GM10248 (cell line): ENCODE data around the gene GYPC.
"Not testable (repeated sequence)": the region's sequence is repeated elsewhere in the genome, so short reads cannot be mapped to it uniquely, and the experiment has no call there.

Experiments used
- CTCF ChIA-PET: fragments of 300-600 bp; sonication (Branson Sonifier 250); formaldehyde crosslinking; extraction: SDS; loops from one replicate; lab custom pipeline; 2021; ENCODE audit warnings: antibody characterized with exemption; lab: Yijun Ruan, JAX
- POLR2A ChIA-PET: fragments of 350-650 bp; sonication (Branson Sonifier 250); formaldehyde crosslinking; extraction: SDS; loops from one replicate; lab custom pipeline; 2020; ENCODE audit warnings: antibody characterized with exemption; lab: Yijun Ruan, JAX
- DNase-seq: peaks from one replicate; pipeline ENCODE4 v3.0.0; 2012; ENCODE audit errors: extremely low spot score
- TF ChIP-seq, protein P1 (sequence below): IDR thresholded peaks from 2 replicates; pipeline ENCODE4 v1.5.1; 2012; ENCODE audit warnings: mild to moderate bottlenecking, low read depth; ENCODE audit errors: extremely low read depth, missing control alignments, control extremely low read depth

GYPC gene

GRCh38 chr2:126679094-126679713 is 23.2 kb downstream of the GYPC start:
- POLR2A ChIA-PET: no interaction called here
- CTCF ChIA-PET: no interaction called here
- no peak for DNase-seq
- TF ChIP-seq, protein P1, sequence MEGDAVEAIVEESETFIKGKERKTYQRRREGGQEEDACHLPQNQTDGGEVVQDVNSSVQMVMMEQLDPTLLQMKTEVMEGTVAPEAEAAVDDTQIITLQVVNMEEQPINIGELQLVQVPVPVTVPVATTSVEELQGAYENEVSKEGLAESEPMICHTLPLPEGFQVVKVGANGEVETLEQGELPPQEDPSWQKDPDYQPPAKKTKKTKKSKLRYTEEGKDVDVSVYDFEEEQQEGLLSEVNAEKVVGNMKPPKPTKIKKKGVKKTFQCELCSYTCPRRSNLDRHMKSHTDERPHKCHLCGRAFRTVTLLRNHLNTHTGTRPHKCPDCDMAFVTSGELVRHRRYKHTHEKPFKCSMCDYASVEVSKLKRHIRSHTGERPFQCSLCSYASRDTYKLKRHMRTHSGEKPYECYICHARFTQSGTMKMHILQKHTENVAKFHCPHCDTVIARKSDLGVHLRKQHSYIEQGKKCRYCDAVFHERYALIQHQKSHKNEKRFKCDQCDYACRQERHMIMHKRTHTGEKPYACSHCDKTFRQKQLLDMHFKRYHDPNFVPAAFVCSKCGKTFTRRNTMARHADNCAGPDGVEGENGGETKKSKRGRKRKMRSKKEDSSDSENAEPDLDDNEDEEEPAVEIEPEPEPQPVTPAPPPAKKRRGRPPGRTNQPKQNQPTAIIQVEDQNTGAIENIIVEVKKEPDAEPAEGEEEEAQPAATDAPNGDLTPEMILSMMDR: no peak

- no peak for DNase-seq
- TF ChIP-seq, protein P1: no peak
- ChIA-PET CTCF (no interaction called here), POLR2A (no interaction called here)
Measured at GRCh38 chr2:126681505-126681904, 25.5 kb downstream of the GYPC start.

DNA sequence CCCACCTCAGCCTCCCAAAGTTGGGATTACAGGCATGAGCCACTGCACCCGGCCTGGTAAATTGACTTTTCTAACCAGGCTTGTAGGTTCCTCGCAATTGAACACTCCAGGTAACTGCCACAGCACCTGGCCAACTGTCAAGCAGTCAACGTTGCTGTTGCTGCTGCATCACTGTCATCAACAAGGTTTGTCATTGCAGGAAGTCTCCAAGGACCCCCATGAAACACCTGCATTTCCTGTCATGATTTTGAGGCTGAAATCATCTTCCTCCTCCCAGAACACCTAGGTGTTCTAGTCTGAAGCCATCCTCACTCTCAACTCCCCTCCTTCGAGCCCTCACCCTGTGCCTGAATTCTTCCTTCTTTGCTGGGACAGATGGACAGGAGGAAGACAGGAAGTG is 29.7 kb downstream of the GYPC start:
- TF ChIP-seq, protein P1: no peak
- CTCF ChIA-PET: no interaction called here
- no peak for DNase-seq
- POLR2A ChIA-PET: no interaction called here

- ChIA-PET CTCF (no interaction called here), POLR2A (no interaction called here)
- TF ChIP-seq, protein P1: no peak
- DNase-seq: no peak
Measured at GRCh38 chr2:126686286-126686685, 30.3 kb downstream of the GYPC start.

GRCh38 chr2:126686841-126687485 is 31.0 kb downstream of the GYPC start:
- CTCF ChIA-PET: interaction anchor here (0.6 to 1.2 kb wide), 5 partner anchors 12 to 159 kb away, joined by 3 to 4 read pairs (median 3); no protein-coding TSS in a partner anchor

DNA sequence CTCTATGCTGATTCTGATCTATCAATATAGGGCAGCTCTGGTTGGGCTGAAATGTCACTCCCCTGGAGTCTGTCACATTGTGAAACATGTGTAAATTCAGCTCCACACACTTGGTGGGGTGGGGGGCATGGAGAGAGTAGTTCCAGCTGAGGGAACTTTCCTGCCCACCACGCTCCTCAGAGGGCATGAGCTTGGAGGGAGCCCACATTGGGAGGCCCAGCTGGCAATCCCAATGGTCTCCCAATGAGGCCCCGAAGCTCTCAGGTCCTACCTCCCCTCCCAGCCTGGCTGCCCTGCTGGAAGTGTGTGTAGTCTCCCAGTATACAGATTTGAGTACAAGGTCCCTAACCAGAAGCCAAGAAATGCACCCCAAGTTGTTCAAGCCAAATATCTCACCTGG is 31.5 kb downstream of the GYPC start:
- ChIA-PET CTCF (interaction anchor here (0.6 to 1.2 kb wide), 5 partner anchors 12 to 159 kb away, joined by 3 to 4 read pairs (median 3); no protein-coding TSS in a partner anchor), POLR2A (no interaction called here)
- DNase-seq: no peak
- TF ChIP-seq, protein P1: no peak

More at GRCh38 chr2:126686841-126687485, 31.0 kb downstream of the GYPC start:
- POLR2A ChIA-PET: no interaction called here
- TF ChIP-seq, protein P1: no peak
- no peak for DNase-seq

- DNase-seq, POLR2A ChIA-PET, CTCF ChIA-PET: not testable (repeated sequence)
Measured at GRCh38 chr2:126688594-126688993, 32.6 kb downstream of the GYPC start.

DNA sequence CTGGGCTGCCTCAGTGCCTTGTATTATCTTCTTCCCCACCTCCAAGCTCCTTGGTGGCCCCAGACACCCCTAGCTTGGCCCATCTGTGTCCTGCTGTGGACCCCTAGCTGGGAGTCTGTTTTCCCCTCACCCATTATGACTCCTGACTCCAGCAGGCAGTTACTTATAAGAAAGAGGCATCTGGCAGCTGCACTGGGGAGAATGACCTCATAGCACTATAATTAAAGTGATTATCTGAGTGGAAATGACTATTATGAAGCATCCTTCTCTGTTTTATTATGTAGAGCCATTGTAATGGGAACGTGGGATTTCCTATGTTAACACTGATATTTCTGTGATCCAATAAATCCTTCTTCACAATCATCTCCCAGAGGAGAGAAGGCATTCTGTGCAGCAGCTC is 36.3 kb downstream of the GYPC start:
- POLR2A ChIA-PET, DNase-seq, CTCF ChIA-PET: not testable (repeated sequence)

- DNase-seq, CTCF ChIA-PET, POLR2A ChIA-PET: not testable (repeated sequence)
Measured at GRCh38 chr2:126692934-126693592, 37.1 kb downstream of the GYPC start.
